HepG2 (cell line): ENCODE measurements around the gene ZSCAN23. TPM values are rescaled to one million over a fixed set of nuclear protein-coding genes. Genes with fewer than 3 reads are reported as not detected.

Experiments
- AKAP8 ChIP-seq: sonication (generic); formaldehyde crosslinking; IDR thresholded peaks from 2 replicates; pipeline ENCODE4 v1.5.1; 2020; ENCODE audit warnings: mild to moderate bottlenecking, missing genetic modification reagents
- BHLHE40 ChIP-seq: IDR thresholded peaks from 2 replicates; pipeline ENCODE4 v1.6.1; 2011; ENCODE audit warnings: low read length, improper control_type of control experiment
- CHD2 ChIP-seq: IDR thresholded peaks from 2 replicates; pipeline ENCODE4 v1.6.1; 2011; ENCODE audit warnings: low read depth, low read length, improper control_type of control experiment
- FOSL2 ChIP-seq: sonication (generic); formaldehyde crosslinking; IDR thresholded peaks from 2 replicates; pipeline ENCODE4 v1.4.0; 2020; ENCODE audit warnings: missing genetic modification reagents
- GFI1 ChIP-seq: sonication (generic); formaldehyde crosslinking; IDR thresholded peaks from 2 replicates; pipeline ENCODE4 v1.5.0; 2020; ENCODE audit warnings: missing genetic modification reagents, mild to moderate bottlenecking, borderline replicate concordance
- KDM3A ChIP-seq: IDR thresholded peaks from 2 replicates; pipeline ENCODE4 v1.6.1; 2018; ENCODE audit warnings: low read depth, missing compliant biosample characterization
- MAFG ChIP-seq: sonication (generic); formaldehyde crosslinking; IDR thresholded peaks from 2 replicates; pipeline ENCODE4 v1.5.1; 2020; ENCODE audit warnings: mild to moderate bottlenecking, missing genetic modification reagents
- NFIB ChIP-seq: sonication (generic); formaldehyde crosslinking; IDR thresholded peaks from 2 replicates; pipeline ENCODE4 v1.9.0; 2021; ENCODE audit warnings: missing genetic modification reagents, mild to moderate bottlenecking, borderline replicate concordance
- PHF8 ChIP-seq: sonication (generic); formaldehyde crosslinking; IDR thresholded peaks from 2 replicates; pipeline ENCODE4 v1.5.0; 2020; ENCODE audit warnings: missing genetic modification reagents
- RARG ChIP-seq: sonication (generic); formaldehyde crosslinking; IDR thresholded peaks from 2 replicates; pipeline ENCODE4 v1.4.0; 2020; ENCODE audit warnings: low read depth, mild to moderate bottlenecking, missing genetic modification reagents
- SIN3A ChIP-seq: IDR thresholded peaks from 2 replicates; pipeline ENCODE4 v1.6.1; 2011; ENCODE audit warnings: low read depth, mild to moderate bottlenecking, control low read depth, low read length, borderline replicate concordance
- SNAI1 ChIP-seq: sonication (generic); formaldehyde crosslinking; IDR thresholded peaks from 2 replicates; pipeline ENCODE4 v1.5.0; 2020; ENCODE audit warnings: mild to moderate bottlenecking, missing genetic modification reagents, borderline replicate concordance
- SP140L ChIP-seq: sonication (generic); formaldehyde crosslinking; IDR thresholded peaks from 2 replicates; pipeline ENCODE4 v1.4.0; 2020; ENCODE audit warnings: missing genetic modification reagents, borderline replicate concordance
- SRSF1 ChIP-seq: fragments of 200-400 bp; formaldehyde crosslinking; optimal IDR thresholded peaks from 2 replicates; pipeline ENCODE3; 2017; ENCODE audit warnings: mild to moderate bottlenecking, low read depth, low read length, moderate library complexity
- TMF1 ChIP-seq: sonication (generic); formaldehyde crosslinking; IDR thresholded peaks from 2 replicates; pipeline ENCODE4 v1.8.1; 2022; ENCODE audit warnings: low read depth, missing genetic modification reagents
- ZKSCAN1 ChIP-seq: fragments of 150-350 bp; IDR thresholded peaks from 2 replicates; pipeline ENCODE4 v1.6.1; 2014; ENCODE audit warnings: low read length
- ZKSCAN8 ChIP-seq: IDR thresholded peaks from 2 replicates; pipeline ENCODE4 v1.6.1; 2016; ENCODE audit warnings: borderline replicate concordance, missing genetic modification reagents, missing compliant biosample characterization
- ZNF136 ChIP-seq: sonication (generic); formaldehyde crosslinking; IDR thresholded peaks from 2 replicates; pipeline ENCODE4 v1.8.1; 2022; ENCODE audit warnings: low read depth, mild to moderate bottlenecking, moderate library complexity, missing genetic modification reagents
- ZNF17 ChIP-seq: sonication (generic); formaldehyde crosslinking; IDR thresholded peaks from 2 replicates; pipeline ENCODE4 v1.5.0; 2020; ENCODE audit warnings: mild to moderate bottlenecking, missing genetic modification reagents
- ZNF20 ChIP-seq: sonication (generic); formaldehyde crosslinking; IDR thresholded peaks from 2 replicates; pipeline ENCODE4 v1.4.0; 2020; ENCODE audit warnings: mild to moderate bottlenecking, moderate library complexity, missing genetic modification reagents
- ZNF335 ChIP-seq: sonication (generic); formaldehyde crosslinking; IDR thresholded peaks from 2 replicates; pipeline ENCODE4 v1.4.0; 2020; ENCODE audit warnings: missing genetic modification reagents
- ZNF33B ChIP-seq: sonication (generic); formaldehyde crosslinking; IDR thresholded peaks from 2 replicates; pipeline ENCODE4 v1.5.1; 2020; ENCODE audit warnings: mild to moderate bottlenecking, missing genetic modification reagents
- ZNF460 ChIP-seq: sonication (generic); formaldehyde crosslinking; IDR thresholded peaks from 2 replicates; pipeline ENCODE4 v1.5.1; 2020; ENCODE audit warnings: missing genetic modification reagents, mild to moderate bottlenecking, borderline replicate concordance
- ZNF703 ChIP-seq: sonication (generic); formaldehyde crosslinking; IDR thresholded peaks from 2 replicates; pipeline ENCODE4 v1.5.1; 2020; ENCODE audit warnings: missing genetic modification reagents, mild to moderate bottlenecking, moderate library complexity, borderline replicate concordance
- ZNF773 ChIP-seq: sonication (generic); formaldehyde crosslinking; IDR thresholded peaks from 2 replicates; pipeline ENCODE4 v1.4.0; 2020; ENCODE audit warnings: missing genetic modification reagents, borderline replicate concordance
- polyA plus RNA-seq, 8 experiments: library from polyadenylated mRNA; depleted of rRNA in 3 of 8; stranded (reverse) in 7 of 8; unstranded in 1 of 8; fragments of >200 nt; fragmentation: Illumina TruSeq in 4 of 8; extraction: Trizol in 4 of 8; gene quantifications; 2 replicates each; pipeline versions ENCODE4 v1.2.1 to v1.2.3, GENCODE V29; 2011 to 2016; ENCODE audit warnings: low read depth in 4 of 8, missing spikeins in 1 of 8, mixed read lengths in 1 of 8; ENCODE audit not compliant: insufficient read depth in 1 of 8
- total RNA-seq, 5 experiments: library from RNA; depleted of rRNA; stranded (reverse); fragments of >200 nt; fragmentation: Illumina TruSeq; extraction: Trizol; gene quantifications; 2 replicates each; pipeline ENCODE4 v1.2.3, GENCODE V29; 2016; ENCODE audit warnings: low read depth in 1 of 5
- TF ChIP-seq, protein P1 (sequence below): sonication (generic); formaldehyde crosslinking; conservative IDR thresholded peaks from 2 replicates; pipeline ENCODE4 v1.4.0; 2020; ENCODE audit warnings: missing genetic modification reagents
- TF ChIP-seq, protein P2 (sequence below): sonication (generic); formaldehyde crosslinking; IDR thresholded peaks from 2 replicates; pipeline ENCODE4 v1.5.1; 2020; ENCODE audit warnings: mild to moderate bottlenecking, missing genetic modification reagents, moderate library complexity

Gene ZSCAN23
- total and polyA plus RNA-seq, 2 of the 13 experiments (the other 11 are each of a cell fraction or from before 2014, with no cell fraction given): 0.29 to 1.2 TPM

GRCh38 chr6:28399350-28400121, 43.8 kb downstream of the ZSCAN23 start, which contains the start of gene ZSCAN12 (continued):
- TF ChIP-seq, protein P1, sequence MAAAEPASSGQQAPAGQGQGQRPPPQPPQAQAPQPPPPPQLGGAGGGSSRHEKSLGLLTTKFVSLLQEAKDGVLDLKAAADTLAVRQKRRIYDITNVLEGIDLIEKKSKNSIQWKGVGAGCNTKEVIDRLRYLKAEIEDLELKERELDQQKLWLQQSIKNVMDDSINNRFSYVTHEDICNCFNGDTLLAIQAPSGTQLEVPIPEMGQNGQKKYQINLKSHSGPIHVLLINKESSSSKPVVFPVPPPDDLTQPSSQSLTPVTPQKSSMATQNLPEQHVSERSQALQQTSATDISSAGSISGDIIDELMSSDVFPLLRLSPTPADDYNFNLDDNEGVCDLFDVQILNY (CRISPR knock-in tag): 0 out of 2 replicates have a peak, but pooled peaks have one; percentile 12
- TF ChIP-seq ZNF17 (CRISPR knock-in tag) (no peak), ZNF136 (CRISPR knock-in tag) (peak; percentile 85; the same call in 1 of the 2 replicates), CHD2 (no peak), AKAP8 (CRISPR knock-in tag) (0 out of 2 replicates have a peak, but pooled peaks have one; percentile 29), ZNF460 (CRISPR knock-in tag) (peak; percentile 39; the same call in 1 of the 2 replicates), SNAI1 (CRISPR knock-in tag) (peak; percentile 99), MAFG (CRISPR knock-in tag) (no peak), ZNF33B (peak; percentile 87; the same call in 1 of the 2 replicates), FOSL2 (CRISPR knock-in tag) (peak; percentile 37; the same call in 1 of the 2 replicates), SIN3A (peak; percentile 76), SP140L (peak; percentile 48), TMF1 (0 out of 2 replicates have a peak, but pooled peaks have one; percentile 85), GFI1 (CRISPR knock-in tag) (peak; percentile 83), NFIB (CRISPR knock-in tag) (no peak), ZKSCAN1 (0 out of 2 replicates have a peak, but pooled peaks have one; percentile 17), ZNF20 (CRISPR knock-in tag) (peak; percentile 96), ZNF703 (CRISPR knock-in tag) (0 out of 2 replicates have a peak, but pooled peaks have one; percentile 88), BHLHE40 (peak; percentile 90), ZNF773 (0 out of 2 replicates have a peak, but pooled peaks have one; percentile 47), KDM3A (CRISPR knock-in tag) (peak; percentile 96), ZKSCAN8 (CRISPR knock-in tag) (peak; percentile 72), PHF8 (CRISPR knock-in tag) (peak; percentile 99), SRSF1 (peak; percentile 96), RARG (CRISPR knock-in tag) (peak; percentile 93; the same call in 1 of the 2 replicates), ZNF335 (CRISPR knock-in tag) (peak; percentile 96)
- TF ChIP-seq, protein P2, sequence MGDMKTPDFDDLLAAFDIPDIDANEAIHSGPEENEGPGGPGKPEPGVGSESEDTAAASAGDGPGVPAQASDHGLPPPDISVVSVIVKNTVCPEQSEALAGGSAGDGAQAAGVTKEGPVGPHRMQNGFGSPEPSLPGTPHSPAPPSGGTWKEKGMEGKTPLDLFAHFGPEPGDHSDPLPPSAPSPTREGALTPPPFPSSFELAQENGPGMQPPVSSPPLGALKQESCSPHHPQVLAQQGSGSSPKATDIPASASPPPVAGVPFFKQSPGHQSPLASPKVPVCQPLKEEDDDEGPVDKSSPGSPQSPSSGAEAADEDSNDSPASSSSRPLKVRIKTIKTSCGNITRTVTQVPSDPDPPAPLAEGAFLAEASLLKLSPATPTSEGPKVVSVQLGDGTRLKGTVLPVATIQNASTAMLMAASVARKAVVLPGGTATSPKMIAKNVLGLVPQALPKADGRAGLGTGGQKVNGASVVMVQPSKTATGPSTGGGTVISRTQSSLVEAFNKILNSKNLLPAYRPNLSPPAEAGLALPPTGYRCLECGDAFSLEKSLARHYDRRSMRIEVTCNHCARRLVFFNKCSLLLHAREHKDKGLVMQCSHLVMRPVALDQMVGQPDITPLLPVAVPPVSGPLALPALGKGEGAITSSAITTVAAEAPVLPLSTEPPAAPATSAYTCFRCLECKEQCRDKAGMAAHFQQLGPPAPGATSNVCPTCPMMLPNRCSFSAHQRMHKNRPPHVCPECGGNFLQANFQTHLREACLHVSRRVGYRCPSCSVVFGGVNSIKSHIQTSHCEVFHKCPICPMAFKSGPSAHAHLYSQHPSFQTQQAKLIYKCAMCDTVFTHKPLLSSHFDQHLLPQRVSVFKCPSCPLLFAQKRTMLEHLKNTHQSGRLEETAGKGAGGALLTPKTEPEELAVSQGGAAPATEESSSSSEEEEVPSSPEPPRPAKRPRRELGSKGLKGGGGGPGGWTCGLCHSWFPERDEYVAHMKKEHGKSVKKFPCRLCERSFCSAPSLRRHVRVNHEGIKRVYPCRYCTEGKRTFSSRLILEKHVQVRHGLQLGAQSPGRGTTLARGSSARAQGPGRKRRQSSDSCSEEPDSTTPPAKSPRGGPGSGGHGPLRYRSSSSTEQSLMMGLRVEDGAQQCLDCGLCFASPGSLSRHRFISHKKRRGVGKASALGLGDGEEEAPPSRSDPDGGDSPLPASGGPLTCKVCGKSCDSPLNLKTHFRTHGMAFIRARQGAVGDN (CRISPR knock-in tag): peak; percentile 94
